OCI-LY1 (cell line): Measurements from ENCODE around the gene TAF4.

Experiments used
- H2AFZ ChIP-seq: fragments of 200-600 bp; sonication (generic), shearing (Covaris generic); 2 replicates; pipeline ENCODE4 v1.6.0; 2014; ENCODE audit warnings: antibody characterized with exemption, mild to moderate bottlenecking, low read length
- H3F3A ChIP-seq: fragments of 200-600 bp; sonication (generic), shearing (Covaris generic); 2 replicates; pipeline ENCODE4 v1.6.0; 2014; ENCODE audit warnings: mild to moderate bottlenecking, antibody characterized with exemption, low read length, moderate library complexity; ENCODE audit not compliant: insufficient read depth
- H3K27ac ChIP-seq: fragments of 200-600 bp; sonication (generic); 2 replicates; pipeline ENCODE4 v1.5.1; 2014; ENCODE audit warnings: low read length, mixed run types, mild to moderate bottlenecking, low read depth; ENCODE audit not compliant: poor library complexity, severe bottlenecking
- H3K27me3 ChIP-seq: fragments of 200-600 bp; sonication (generic); 2 replicates; pipeline ENCODE4 v1.6.0; 2014; ENCODE audit warnings: antibody characterized with exemption, mild to moderate bottlenecking, low read length, moderate library complexity; ENCODE audit not compliant: insufficient read depth
- H3K36me3 ChIP-seq: fragments of 200-600 bp; sonication (generic); 2 replicates; pipeline ENCODE4 v1.6.1; 2014; ENCODE audit warnings: mild to moderate bottlenecking, antibody characterized with exemption, low read length, moderate library complexity, mixed read lengths; ENCODE audit not compliant: insufficient read depth
- H3K4me1 ChIP-seq: fragments of 200-600 bp; sonication (generic); 2 replicates; pipeline ENCODE4 v1.5.1; 2014; ENCODE audit warnings: mild to moderate bottlenecking, low read length, moderate library complexity; ENCODE audit not compliant: insufficient read depth, severe bottlenecking
- H3K4me2 ChIP-seq: fragments of 200-600 bp; sonication (generic), shearing (Covaris generic); 2 replicates; pipeline ENCODE4 v1.6.1; 2014; ENCODE audit warnings: low read length
- H3K4me3 ChIP-seq: fragments of 200-600 bp; sonication (generic); 2 replicates; pipeline ENCODE4 v1.5.1; 2014; ENCODE audit warnings: low read length, low read depth, mild to moderate bottlenecking, mixed read lengths; ENCODE audit not compliant: poor library complexity, severe bottlenecking
- H3K79me2 ChIP-seq: fragments of 200-600 bp; shearing (Covaris generic); 2 replicates; pipeline ENCODE4 v1.6.1; 2016; ENCODE audit warnings: mixed run types, low read length, mixed read lengths; ENCODE audit not compliant: insufficient read depth
- H3K9ac ChIP-seq: fragments of 200-600 bp; sonication (generic), shearing (Covaris generic); 2 replicates; pipeline ENCODE4 v1.6.1; 2014; ENCODE audit warnings: mild to moderate bottlenecking, low read length, mixed read lengths
- H3K9me2 ChIP-seq: fragments of 200-600 bp; sonication (generic), shearing (Covaris generic); 2 replicates; pipeline ENCODE4 v1.6.1; 2014; ENCODE audit warnings: low read depth, mild to moderate bottlenecking, low read length, mixed read lengths
- H3K9me3 ChIP-seq: fragments of 200-600 bp; shearing (Covaris generic); 2 replicates; pipeline ENCODE4 v1.6.1; 2014; ENCODE audit warnings: low read length, mixed read lengths
- H4K20me1 ChIP-seq: fragments of 200-600 bp; sonication (generic), shearing (Covaris generic); 2 replicates; pipeline ENCODE4 v1.6.0; 2016; ENCODE audit warnings: mild to moderate bottlenecking, low read length; ENCODE audit not compliant: insufficient read depth
- CTCF ChIP-seq: fragments of 200-600 bp; sonication (generic), shearing (Covaris generic); IDR thresholded peaks from 2 replicates; pipeline ENCODE4 v1.5.1; 2017; ENCODE audit warnings: mild to moderate bottlenecking, antibody characterized with exemption, low read length, moderate library complexity, mixed read lengths
- EZH2 ChIP-seq: fragments of 200-600 bp; sonication (generic), shearing (Covaris generic); IDR thresholded peaks from 2 replicates; pipeline ENCODE4 v1.8.0; 2017; ENCODE audit warnings: borderline replicate concordance, mixed run types, mild to moderate bottlenecking, antibody characterized with exemption, low read length, moderate library complexity, mixed read lengths

Gene TAF4

DNA sequence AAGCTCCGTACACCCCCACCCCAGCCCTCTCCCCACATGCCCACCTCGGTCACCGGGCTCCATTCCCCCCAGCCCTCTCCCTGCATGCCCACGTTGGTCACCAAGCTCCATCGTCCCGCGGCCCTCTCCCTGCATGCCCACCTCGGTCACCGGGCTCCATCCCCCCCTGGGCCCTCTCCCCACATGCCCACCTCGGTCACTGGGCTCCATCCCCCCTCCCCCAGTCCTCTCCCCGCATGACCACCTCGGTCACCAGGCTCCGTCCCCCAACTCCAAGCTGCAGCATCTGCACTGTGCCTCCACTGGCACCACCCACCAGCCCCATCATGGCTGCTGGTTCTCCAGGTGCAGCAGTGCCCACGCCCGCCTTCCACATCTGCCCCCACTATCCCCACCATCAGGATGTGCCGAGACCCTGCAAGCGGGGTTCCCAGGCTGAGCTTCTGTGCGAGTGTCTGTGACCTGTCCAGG lies 16.8 kb downstream of the TAF4 start:
- peaks cover 8% of the 10 kb centered on the region; the same call in 1 of the 2 replicates for H3K79me2 ChIP-seq
- no peak overlapping the region for H3K27ac ChIP-seq
- no peak for TF ChIP-seq EZH2
- no peak for TF ChIP-seq CTCF
- H3K4me3 ChIP-seq = no peak overlapping the region
- H4K20me1 ChIP-seq = no peaks in the 10 kb centered on the region
- no peaks in the 10 kb centered on the region for H3K9me2 ChIP-seq
- H3K9ac ChIP-seq = no peak overlapping the region
- H3K4me2 ChIP-seq = no peak overlapping the region
- H3K4me1 ChIP-seq = no peaks in the 10 kb centered on the region
- no peaks in the 10 kb centered on the region for H3F3A ChIP-seq
- no peak overlapping the region for H2AFZ ChIP-seq
- no peaks in the 10 kb centered on the region for H3K27me3 ChIP-seq
- H3K36me3 ChIP-seq = peaks cover 5% of the 10 kb centered on the region; the same call in 1 of the 2 replicates
- no peaks in the 10 kb centered on the region for H3K9me3 ChIP-seq

DNA sequence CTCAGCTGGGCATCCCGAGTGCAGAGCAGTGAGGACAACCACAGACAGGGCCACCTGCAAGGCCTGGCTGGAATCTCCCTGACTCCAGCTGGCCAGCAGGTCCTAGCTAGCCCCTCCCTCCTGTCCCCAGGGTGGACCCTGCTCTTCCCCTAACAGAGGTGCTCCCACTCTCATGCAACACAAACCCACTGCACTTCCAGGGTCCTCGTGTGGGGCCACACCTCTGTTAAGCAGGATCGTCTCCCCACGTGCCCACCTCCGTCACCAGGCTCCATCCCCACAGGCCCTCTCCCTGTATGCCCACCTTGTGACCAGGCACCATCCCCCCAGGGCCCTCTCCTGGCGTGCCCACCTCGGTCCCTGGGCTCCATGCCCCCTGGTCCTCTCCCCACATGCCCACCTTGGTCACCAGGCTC lies 17.3 kb downstream of the TAF4 start:
- Histone ChIP-seq H3K9me3 (no peaks in the 10 kb centered on the region), H3K4me2 (no peak overlapping the region), H3K9me2 (no peaks in the 10 kb centered on the region), H3K4me3 (no peak overlapping the region), H3K36me3 (peaks cover 4% of the 10 kb centered on the region; the same call in 1 of the 2 replicates), H3K27ac (no peak overlapping the region), H3K9ac (no peak overlapping the region), H3K4me1 (no peaks in the 10 kb centered on the region), H3K27me3 (no peaks in the 10 kb centered on the region), H3K79me2 (peaks cover 9% of the 10 kb centered on the region; the same call in 1 of the 2 replicates), H2AFZ (no peak overlapping the region), H3F3A (no peaks in the 10 kb centered on the region), H4K20me1 (no peaks in the 10 kb centered on the region)
- TF ChIP-seq CTCF = no peak
- TF ChIP-seq EZH2 = no peak

GRCh38 chr20:62047666-62048345 lies 17.9 kb downstream of the TAF4 start:
- peaks cover 9% of the 10 kb centered on the region; the same call in 1 of the 2 replicates for H3K79me2 ChIP-seq
- no peaks in the 10 kb centered on the region for H4K20me1 ChIP-seq

DNA sequence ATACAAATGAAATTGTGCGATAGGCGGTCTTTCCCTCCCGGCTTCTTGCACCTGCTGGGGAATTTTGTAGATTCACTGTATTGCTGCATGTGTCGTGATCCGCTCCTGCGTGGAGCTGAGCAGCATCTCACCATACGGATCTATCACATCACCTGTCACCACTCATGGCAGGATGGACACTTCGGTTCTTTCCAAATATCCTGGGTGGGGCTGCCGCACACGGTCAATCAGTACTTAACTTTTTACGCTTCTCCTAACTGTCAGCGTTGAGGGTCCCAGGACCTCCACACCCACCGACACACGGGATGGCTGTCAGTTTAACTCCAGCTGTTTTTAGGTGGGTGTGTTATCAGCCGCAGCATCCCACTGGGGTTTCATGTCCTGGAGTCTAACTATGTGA lies 19.2 kb downstream of the TAF4 start:
- H3K79me2 ChIP-seq = peaks cover 9% of the 10 kb centered on the region; the same call in 1 of the 2 replicates
- no peak overlapping the region for H3K27ac ChIP-seq
- TF ChIP-seq CTCF (no peak), EZH2 (no peak)
- peaks cover 4% of the 10 kb centered on the region; the same call in 1 of the 2 replicates for H3K36me3 ChIP-seq
- no peak overlapping the region for H3K4me3 ChIP-seq
- no peak overlapping the region for H2AFZ ChIP-seq
- no peaks in the 10 kb centered on the region for H3K4me1 ChIP-seq
- H3F3A ChIP-seq = no peaks in the 10 kb centered on the region
- no peak overlapping the region for H3K9ac ChIP-seq
- no peak overlapping the region for H3K4me2 ChIP-seq
- no peaks in the 10 kb centered on the region for H3K27me3 ChIP-seq
- no peaks in the 10 kb centered on the region for H4K20me1 ChIP-seq
- H3K9me2 ChIP-seq = no peaks in the 10 kb centered on the region
- H3K9me3 ChIP-seq = no peaks in the 10 kb centered on the region

More at GRCh38 chr20:62047666-62048345, 17.9 kb downstream of the TAF4 start:
- Histone ChIP-seq H2AFZ (no peak overlapping the region), H3K27me3 (no peaks in the 10 kb centered on the region), H3K9me2 (no peaks in the 10 kb centered on the region), H3K9me3 (no peaks in the 10 kb centered on the region), H3K4me2 (no peak overlapping the region), H3F3A (no peaks in the 10 kb centered on the region), H3K4me1 (no peaks in the 10 kb centered on the region), H3K4me3 (no peak overlapping the region), H3K36me3 (peaks cover 4% of the 10 kb centered on the region; the same call in 1 of the 2 replicates), H3K9ac (no peak overlapping the region), H3K27ac (no peak overlapping the region)
- no peak for TF ChIP-seq EZH2
